ENCODE measurements around the gene UIMC1.
"Not testable (repeated sequence)": the region's sequence is repeated elsewhere in the genome, so short reads cannot be mapped to it uniquely, and the experiment has no call there.

The UIMC1 gene

DNA sequence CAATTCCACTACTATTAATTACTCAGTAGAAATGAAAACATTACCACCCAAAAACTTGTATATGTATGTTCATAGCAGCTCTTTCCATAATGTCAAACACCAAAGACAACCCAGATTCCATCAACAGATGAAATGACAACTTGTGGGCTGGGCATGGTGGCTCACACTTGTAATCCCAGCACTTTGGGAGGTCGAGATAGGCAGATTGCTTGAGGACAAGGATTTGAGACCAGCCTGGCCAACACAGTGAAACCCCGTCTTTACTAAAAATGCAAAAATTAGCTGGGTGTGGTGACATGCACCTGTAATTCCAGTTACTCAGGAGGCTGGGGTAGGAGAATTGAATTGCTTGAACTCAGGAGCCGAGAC lies 11.5 kb downstream of the UIMC1 start:
- Histone ChIP-seq H3K79me2 (ENCODE audit: insufficient read depth, low read length) (peaks cover 96% of the 10 kb centered on the region), H3K4me3 (ENCODE audit: insufficient read depth, low read length, poor library complexity, severe bottlenecking) (peak overlapping the region; percentile 16), H3K9ac (ENCODE audit: low read length) (peak overlapping the region; percentile 30; the same call in 1 of the 2 replicates), H3K9me3 (ENCODE audit: insufficient read depth, low read length) (no peaks in the 10 kb centered on the region), H3K4me2 (ENCODE audit: low read depth, low read length, poor library complexity, severe bottlenecking) (peak overlapping the region; percentile 88), H2AFZ (ENCODE audit: low read depth, low read length, severe bottlenecking) (no peak overlapping the region), H3K9me2 (replicated peaks; ENCODE audit: insufficient read depth, low read length) (no peaks in the 10 kb centered on the region), H3F3A (ENCODE audit: insufficient read depth) (peaks cover 44% of the 10 kb centered on the region), H4K20me1 (ENCODE audit: low read depth, low read length) (no peaks in the 10 kb centered on the region; the same call in 1 of the 2 replicates), H3K36me3 (ENCODE audit: low read length) (no peaks in the 10 kb centered on the region), H3K27ac (ENCODE audit: low read depth, low read length) (peak overlapping the region; percentile 90), H3K27me3 (ENCODE audit: low read length) (no peaks in the 10 kb centered on the region)
- TF ChIP-seq, protein P1, sequence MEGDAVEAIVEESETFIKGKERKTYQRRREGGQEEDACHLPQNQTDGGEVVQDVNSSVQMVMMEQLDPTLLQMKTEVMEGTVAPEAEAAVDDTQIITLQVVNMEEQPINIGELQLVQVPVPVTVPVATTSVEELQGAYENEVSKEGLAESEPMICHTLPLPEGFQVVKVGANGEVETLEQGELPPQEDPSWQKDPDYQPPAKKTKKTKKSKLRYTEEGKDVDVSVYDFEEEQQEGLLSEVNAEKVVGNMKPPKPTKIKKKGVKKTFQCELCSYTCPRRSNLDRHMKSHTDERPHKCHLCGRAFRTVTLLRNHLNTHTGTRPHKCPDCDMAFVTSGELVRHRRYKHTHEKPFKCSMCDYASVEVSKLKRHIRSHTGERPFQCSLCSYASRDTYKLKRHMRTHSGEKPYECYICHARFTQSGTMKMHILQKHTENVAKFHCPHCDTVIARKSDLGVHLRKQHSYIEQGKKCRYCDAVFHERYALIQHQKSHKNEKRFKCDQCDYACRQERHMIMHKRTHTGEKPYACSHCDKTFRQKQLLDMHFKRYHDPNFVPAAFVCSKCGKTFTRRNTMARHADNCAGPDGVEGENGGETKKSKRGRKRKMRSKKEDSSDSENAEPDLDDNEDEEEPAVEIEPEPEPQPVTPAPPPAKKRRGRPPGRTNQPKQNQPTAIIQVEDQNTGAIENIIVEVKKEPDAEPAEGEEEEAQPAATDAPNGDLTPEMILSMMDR (IDR thresholded peaks at IDR 0.05; ENCODE audit: insufficient read depth, low read length, poor library complexity, severe bottlenecking) = no peak
- no peak for TF ChIP-seq EZH2phosphoT487 (conservative IDR thresholded peaks at IDR 0.05; ENCODE audit: low read length)

DNA sequence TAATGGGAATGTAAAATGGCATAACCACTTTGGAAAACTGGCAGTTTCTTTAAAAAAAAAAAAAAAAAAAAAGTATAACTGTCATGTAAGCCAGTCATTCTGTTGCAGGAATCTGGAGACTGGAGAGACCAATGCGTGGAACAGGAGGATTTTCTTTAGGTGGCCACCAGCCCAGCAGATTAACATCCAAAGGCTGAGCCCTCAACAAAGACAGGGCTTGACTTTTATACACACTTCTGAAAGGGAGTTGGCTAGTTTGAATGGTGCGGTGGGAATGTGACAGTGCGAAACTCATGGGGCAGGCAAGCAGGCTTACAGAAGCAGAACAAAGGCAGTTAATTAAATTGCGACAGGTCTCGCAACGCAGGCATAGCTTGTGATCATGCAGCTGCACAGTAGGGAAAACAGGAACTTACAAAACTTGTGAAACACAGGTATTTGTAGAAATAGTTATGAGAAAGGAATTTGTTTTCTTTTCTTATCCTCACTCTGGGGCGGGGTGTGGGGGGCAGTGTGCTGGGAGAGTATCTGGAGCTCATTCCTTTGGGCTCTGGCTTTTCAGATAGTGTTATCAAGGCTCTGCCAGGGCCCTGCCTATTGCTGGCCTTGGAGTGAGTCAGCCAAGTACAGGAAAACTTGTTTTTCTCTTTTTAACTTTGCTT lies 12.0 kb downstream of the UIMC1 start:
- Histone ChIP-seq H2AFZ (ENCODE audit: low read depth, low read length, severe bottlenecking) (no peak overlapping the region), H3K27me3 (ENCODE audit: low read length) (no peaks in the 10 kb centered on the region), H3K9ac (ENCODE audit: low read length) (peak overlapping the region; percentile 35; the same call in 1 of the 2 replicates), H3K36me3 (ENCODE audit: low read length) (no peaks in the 10 kb centered on the region), H3F3A (ENCODE audit: insufficient read depth) (peaks cover 44% of the 10 kb centered on the region), H3K9me2 (replicated peaks; ENCODE audit: insufficient read depth, low read length) (no peaks in the 10 kb centered on the region), H3K9me3 (ENCODE audit: insufficient read depth, low read length) (no peaks in the 10 kb centered on the region), H3K4me2 (ENCODE audit: low read depth, low read length, poor library complexity, severe bottlenecking) (peak overlapping the region; percentile 88), H4K20me1 (ENCODE audit: low read depth, low read length) (no peaks in the 10 kb centered on the region; the same call in 1 of the 2 replicates), H3K4me3 (ENCODE audit: insufficient read depth, low read length, poor library complexity, severe bottlenecking) (peak overlapping the region; percentile 17), H3K27ac (ENCODE audit: low read depth, low read length) (peak overlapping the region; percentile 90), H3K79me2 (ENCODE audit: insufficient read depth, low read length) (peaks cover 96% of the 10 kb centered on the region)
- TF ChIP-seq, protein P1 (IDR thresholded peaks at IDR 0.05; ENCODE audit: insufficient read depth, low read length, poor library complexity, severe bottlenecking) = no peak
- TF ChIP-seq EZH2phosphoT487 (conservative IDR thresholded peaks at IDR 0.05; ENCODE audit: low read length) = no peak

DNA sequence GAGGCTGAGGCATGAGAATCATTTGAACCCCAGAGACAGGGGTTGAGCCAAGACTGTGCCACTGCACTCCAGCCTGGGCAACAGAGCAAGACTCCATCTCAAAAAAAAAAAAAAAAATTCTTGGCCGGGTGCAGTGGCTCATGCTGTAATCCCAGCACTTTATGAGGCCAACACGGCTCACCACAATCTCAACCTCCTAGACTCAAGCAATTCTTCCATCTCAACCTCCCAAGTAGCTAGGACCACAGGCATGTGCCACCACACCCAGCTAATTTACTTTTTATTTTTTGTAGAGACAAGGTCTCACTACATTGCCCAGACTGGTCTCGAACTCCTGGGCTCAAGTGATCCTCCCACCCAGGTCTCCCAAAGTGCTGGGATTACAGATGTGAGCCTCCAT lies 13.5 kb downstream of the UIMC1 start:
- Histone ChIP-seq H3K79me2 (ENCODE audit: insufficient read depth, low read length) (peaks cover 98% of the 10 kb centered on the region), H3K27ac (ENCODE audit: low read depth, low read length) (peak overlapping the region; percentile 90; the same call in 1 of the 2 replicates), H3K4me2 (ENCODE audit: low read depth, low read length, poor library complexity, severe bottlenecking) (peak overlapping the region; percentile 88), H3F3A (ENCODE audit: insufficient read depth) (peaks cover 44% of the 10 kb centered on the region)
- H4K20me1 ChIP-seq (ENCODE audit: low read depth, low read length); H3K36me3 ChIP-seq (ENCODE audit: low read length); H3K9me2 ChIP-seq (replicated peaks; ENCODE audit: insufficient read depth, low read length); H3K9ac ChIP-seq (ENCODE audit: low read length); H2AFZ ChIP-seq (ENCODE audit: low read depth, low read length, severe bottlenecking); H3K9me3 ChIP-seq (ENCODE audit: insufficient read depth, low read length); H3K27me3 ChIP-seq (ENCODE audit: low read length); H3K4me3 ChIP-seq (ENCODE audit: insufficient read depth, low read length, poor library complexity, severe bottlenecking): not testable (repeated sequence)

DNA sequence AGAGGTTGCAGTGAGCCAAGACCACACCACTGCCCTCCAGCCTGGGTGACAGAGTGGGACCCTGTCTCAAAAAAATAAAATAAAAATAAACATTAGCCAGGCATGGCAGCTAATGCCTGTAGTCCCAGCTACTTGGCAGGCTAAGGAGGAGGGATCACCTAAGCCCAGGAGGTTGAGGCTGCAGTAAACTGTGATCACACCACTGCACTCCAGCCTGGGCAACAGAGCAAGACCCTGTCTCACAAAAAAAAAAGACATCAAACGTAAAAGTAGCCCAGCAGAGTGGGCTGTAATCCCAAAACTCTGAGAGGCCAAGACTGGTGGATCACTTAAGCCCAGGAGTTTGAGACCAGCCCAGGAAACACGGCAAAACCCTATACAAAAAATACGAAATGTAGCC lies 19.0 kb downstream of the UIMC1 start:
- H3K79me2 ChIP-seq (ENCODE audit: insufficient read depth, low read length) = peaks cover 96% of the 10 kb centered on the region
- no peak overlapping the region for H3K4me2 ChIP-seq (ENCODE audit: low read depth, low read length, poor library complexity, severe bottlenecking)
- no peak for TF ChIP-seq EZH2phosphoT487 (conservative IDR thresholded peaks at IDR 0.05; ENCODE audit: low read length)
- TF ChIP-seq, protein P1 (IDR thresholded peaks at IDR 0.05; ENCODE audit: insufficient read depth, low read length, poor library complexity, severe bottlenecking) = no peak
- no peak overlapping the region for H2AFZ ChIP-seq (ENCODE audit: low read depth, low read length, severe bottlenecking)
- no peak overlapping the region for H3K9ac ChIP-seq (ENCODE audit: low read length)
- H3F3A ChIP-seq (ENCODE audit: insufficient read depth) = peaks cover 28% of the 10 kb centered on the region
- H3K4me3 ChIP-seq (ENCODE audit: insufficient read depth, low read length, poor library complexity, severe bottlenecking) = no peak overlapping the region
- no peaks in the 10 kb centered on the region for H3K9me2 ChIP-seq (replicated peaks; ENCODE audit: insufficient read depth, low read length)
- H3K27me3 ChIP-seq (ENCODE audit: low read length) = no peaks in the 10 kb centered on the region
- H3K9me3 ChIP-seq (ENCODE audit: insufficient read depth, low read length) = no peaks in the 10 kb centered on the region
- no peaks in the 10 kb centered on the region for H3K36me3 ChIP-seq (ENCODE audit: low read length)
- no peaks in the 10 kb centered on the region for H4K20me1 ChIP-seq (ENCODE audit: low read depth, low read length)
- peak overlapping the region; percentile 92 for H3K27ac ChIP-seq (ENCODE audit: low read depth, low read length)

All from SU-DHL-6 (cell line).